HL-60 (cell line): Measurements from ENCODE around the gene COL2A1.

ENCODE experiments used
- DNase-seq, 2 experiments: peaks; one replicate each; pipeline ENCODE4 v3.0.0-alpha.2; 2010 to 2020; ENCODE audit warnings: low read depth in 1 of 2, low spot score in 1 of 2
- H3K27ac ChIP-seq: fragments of 250-450 bp; sonication (Bioruptor Pico); replicated peaks from 2 replicates; pipeline ENCODE4 v1.5.1; 2020; ENCODE audit warnings: mild to moderate bottlenecking, moderate library complexity
- H3K27me3 ChIP-seq: fragments of 250-450 bp; sonication (Bioruptor Pico); 2 replicates; pipeline ENCODE4 v1.5.1; 2021; ENCODE audit warnings: mild to moderate bottlenecking, moderate library complexity; ENCODE audit not compliant: insufficient read depth, poor library complexity, severe bottlenecking
- H3K4me3 ChIP-seq: replicated peaks from 2 replicates; pipeline ENCODE4 v1.5.1; 2011; ENCODE audit warnings: mild to moderate bottlenecking, control low read depth, low read length; ENCODE audit not compliant: insufficient read depth
- GABPA ChIP-seq: IDR thresholded peaks from 2 replicates; pipeline ENCODE4 v1.6.1; 2012; ENCODE audit warnings: low read depth
- POLR2AphosphoS5 ChIP-seq: IDR thresholded peaks from 2 replicates; pipeline ENCODE4 v1.6.1; 2012; ENCODE audit warnings: low read depth
- SPI1 ChIP-seq: IDR thresholded peaks from 2 replicates; pipeline ENCODE4 v1.6.1; 2012; ENCODE audit warnings: low read depth, mild to moderate bottlenecking, borderline replicate concordance
- TF ChIP-seq, protein P1 (sequence below): IDR thresholded peaks from 2 replicates; pipeline ENCODE4 v1.6.1; 2012; ENCODE audit warnings: low read depth; ENCODE audit not compliant: insufficient replicate concordance
- TF ChIP-seq, protein P2 (sequence below): IDR thresholded peaks from one replicate; pipeline ENCODE4 v1.5.1; 2011; ENCODE audit warnings: low read length, control low read depth, inconsistent platforms; ENCODE audit not compliant: insufficient read depth

COL2A1 gene

DNA sequence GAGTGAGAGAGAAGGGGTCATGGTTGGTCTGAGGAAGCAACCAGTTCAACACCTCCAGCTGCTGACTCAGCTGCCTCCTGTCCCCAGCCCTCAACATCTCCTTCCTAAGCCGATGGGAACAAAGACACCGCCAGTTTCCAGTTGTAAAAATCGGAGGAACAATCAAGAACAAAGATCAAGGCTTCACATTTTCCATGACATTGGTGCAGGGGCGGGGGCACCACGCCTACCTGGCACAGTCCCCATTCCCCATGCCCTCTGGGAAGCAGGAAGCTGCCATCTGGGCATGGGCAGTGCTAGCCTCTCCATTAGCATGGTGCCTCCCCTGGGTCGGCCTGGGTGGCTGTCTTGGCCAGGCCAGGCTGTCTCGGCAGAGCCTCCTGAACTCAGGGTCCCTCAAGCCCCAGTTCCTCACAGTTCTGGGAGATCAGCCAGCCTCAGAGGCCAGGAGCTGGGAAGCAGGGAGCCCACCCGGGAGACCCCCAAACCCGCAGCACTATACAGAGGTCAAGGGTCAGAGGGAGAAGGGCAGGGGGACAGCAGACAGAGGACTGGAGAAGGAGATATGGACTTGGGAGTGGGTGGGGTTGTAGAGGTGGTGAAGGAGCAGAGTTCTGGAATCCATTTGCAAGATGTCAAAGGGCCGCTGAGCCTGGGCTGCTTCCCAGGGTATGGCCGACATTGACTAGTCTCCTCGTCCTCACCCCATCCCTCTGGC lies 60.5 kb downstream of the COL2A1 start:
- no peak overlapping the region for H3K4me3 ChIP-seq
- TF ChIP-seq SPI1 (no peak), GABPA (no peak), POLR2AphosphoS5 (no peak)
- TF ChIP-seq, protein P1, sequence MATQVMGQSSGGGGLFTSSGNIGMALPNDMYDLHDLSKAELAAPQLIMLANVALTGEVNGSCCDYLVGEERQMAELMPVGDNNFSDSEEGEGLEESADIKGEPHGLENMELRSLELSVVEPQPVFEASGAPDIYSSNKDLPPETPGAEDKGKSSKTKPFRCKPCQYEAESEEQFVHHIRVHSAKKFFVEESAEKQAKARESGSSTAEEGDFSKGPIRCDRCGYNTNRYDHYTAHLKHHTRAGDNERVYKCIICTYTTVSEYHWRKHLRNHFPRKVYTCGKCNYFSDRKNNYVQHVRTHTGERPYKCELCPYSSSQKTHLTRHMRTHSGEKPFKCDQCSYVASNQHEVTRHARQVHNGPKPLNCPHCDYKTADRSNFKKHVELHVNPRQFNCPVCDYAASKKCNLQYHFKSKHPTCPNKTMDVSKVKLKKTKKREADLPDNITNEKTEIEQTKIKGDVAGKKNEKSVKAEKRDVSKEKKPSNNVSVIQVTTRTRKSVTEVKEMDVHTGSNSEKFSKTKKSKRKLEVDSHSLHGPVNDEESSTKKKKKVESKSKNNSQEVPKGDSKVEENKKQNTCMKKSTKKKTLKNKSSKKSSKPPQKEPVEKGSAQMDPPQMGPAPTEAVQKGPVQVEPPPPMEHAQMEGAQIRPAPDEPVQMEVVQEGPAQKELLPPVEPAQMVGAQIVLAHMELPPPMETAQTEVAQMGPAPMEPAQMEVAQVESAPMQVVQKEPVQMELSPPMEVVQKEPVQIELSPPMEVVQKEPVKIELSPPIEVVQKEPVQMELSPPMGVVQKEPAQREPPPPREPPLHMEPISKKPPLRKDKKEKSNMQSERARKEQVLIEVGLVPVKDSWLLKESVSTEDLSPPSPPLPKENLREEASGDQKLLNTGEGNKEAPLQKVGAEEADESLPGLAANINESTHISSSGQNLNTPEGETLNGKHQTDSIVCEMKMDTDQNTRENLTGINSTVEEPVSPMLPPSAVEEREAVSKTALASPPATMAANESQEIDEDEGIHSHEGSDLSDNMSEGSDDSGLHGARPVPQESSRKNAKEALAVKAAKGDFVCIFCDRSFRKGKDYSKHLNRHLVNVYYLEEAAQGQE, result no peak
- TF ChIP-seq, protein P2, sequence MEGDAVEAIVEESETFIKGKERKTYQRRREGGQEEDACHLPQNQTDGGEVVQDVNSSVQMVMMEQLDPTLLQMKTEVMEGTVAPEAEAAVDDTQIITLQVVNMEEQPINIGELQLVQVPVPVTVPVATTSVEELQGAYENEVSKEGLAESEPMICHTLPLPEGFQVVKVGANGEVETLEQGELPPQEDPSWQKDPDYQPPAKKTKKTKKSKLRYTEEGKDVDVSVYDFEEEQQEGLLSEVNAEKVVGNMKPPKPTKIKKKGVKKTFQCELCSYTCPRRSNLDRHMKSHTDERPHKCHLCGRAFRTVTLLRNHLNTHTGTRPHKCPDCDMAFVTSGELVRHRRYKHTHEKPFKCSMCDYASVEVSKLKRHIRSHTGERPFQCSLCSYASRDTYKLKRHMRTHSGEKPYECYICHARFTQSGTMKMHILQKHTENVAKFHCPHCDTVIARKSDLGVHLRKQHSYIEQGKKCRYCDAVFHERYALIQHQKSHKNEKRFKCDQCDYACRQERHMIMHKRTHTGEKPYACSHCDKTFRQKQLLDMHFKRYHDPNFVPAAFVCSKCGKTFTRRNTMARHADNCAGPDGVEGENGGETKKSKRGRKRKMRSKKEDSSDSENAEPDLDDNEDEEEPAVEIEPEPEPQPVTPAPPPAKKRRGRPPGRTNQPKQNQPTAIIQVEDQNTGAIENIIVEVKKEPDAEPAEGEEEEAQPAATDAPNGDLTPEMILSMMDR, result no peak
- H3K27me3 ChIP-seq, result no peaks in the 10 kb centered on the region
- DNase-seq, result no peak
- no peak overlapping the region for H3K27ac ChIP-seq

DNA sequence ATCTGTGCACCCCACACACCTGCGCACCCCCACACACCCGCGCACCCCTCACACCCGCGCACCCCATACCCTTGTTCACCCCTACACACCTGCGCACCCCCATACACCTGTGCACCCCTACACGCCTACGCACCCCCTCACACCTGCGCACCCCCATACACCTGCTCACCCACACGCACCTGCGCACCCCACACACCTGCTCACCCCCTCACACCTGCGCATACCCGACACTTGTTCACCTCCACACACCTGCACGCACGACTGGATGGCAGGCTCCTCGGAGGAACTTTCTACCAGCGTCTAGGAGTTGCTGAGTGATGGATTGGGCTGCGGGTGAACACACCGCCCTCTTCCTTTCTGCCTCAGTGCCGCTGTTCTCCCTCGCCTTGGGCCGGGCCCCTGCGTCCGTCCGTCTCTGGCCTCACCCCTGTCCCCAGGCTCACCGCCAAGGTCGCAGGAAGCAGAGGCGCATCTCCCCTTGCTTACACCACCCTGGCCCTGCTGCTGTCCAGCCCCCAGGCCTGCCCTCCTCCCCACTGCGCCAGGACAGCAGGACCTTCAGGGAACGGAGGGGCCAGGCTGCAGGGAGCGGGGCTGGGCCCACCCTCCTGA lies 61.6 kb downstream of the COL2A1 start:
- no peak for DNase-seq
- no peak overlapping the region for H3K4me3 ChIP-seq
- H3K27me3 ChIP-seq, result no peaks in the 10 kb centered on the region
- TF ChIP-seq SPI1 (no peak), POLR2AphosphoS5 (no peak), GABPA (no peak)
- TF ChIP-seq, protein P2, result no peak
- TF ChIP-seq, protein P1, result no peak
- H3K27ac ChIP-seq, result no peak overlapping the region

DNA sequence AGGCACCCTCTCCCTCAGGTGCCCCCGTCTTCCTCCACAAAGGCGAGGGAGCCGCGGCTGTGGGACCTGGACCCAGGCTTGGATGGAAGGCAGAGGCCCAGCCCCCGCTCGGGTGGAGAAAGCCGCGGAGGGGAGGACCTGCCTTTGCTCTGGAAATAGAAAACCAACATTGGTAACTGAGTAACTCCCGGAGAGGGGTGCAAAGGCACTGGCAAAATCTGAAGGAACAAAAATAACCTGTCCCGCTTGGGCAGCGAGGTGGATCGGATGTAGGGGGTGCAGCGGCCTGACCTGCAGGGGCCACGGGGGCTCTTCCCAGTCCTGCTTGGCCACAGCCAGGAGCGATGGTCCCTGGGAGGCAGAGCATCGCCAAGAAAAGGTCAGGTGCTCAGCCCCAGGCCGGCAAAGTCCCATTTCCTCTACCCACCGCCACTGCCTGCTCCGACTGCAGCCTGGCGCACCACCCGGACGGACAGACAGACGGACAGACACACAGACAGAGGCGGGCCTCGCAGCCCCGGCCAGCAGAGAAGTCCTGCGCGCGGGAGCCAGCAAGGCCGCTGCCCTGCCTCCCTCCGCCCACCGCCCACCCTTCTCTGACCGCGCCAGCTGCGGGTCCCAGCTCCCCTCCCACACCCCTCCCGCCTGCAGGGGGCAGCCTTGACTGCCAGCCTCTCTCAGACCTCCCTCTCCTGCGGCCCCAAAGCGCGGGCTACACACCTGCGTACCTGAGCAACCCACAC lies 62.2 kb downstream of the COL2A1 start:
- no peak for TF ChIP-seq SPI1
- TF ChIP-seq POLR2AphosphoS5, result no peak
- TF ChIP-seq, protein P2, result peak; percentile 0
- TF ChIP-seq, protein P1, result no peak
- no peak for TF ChIP-seq GABPA
- Histone ChIP-seq H3K27me3 (no peaks in the 10 kb centered on the region), H3K27ac (no peak overlapping the region), H3K4me3 (no peak overlapping the region)
- no peak for DNase-seq
